ENCODE data around the gene CRTAC1. TPM values are rescaled to one million over a fixed set of nuclear protein-coding genes. Genes with fewer than 3 reads are reported as not detected.

CRTAC1 gene
- total and polyA plus RNA-seq, 2 experiments from 2014 or later = 0.47 to 1.2 TPM

GRCh38 chr10:97875391-97875790, 155.0 kb downstream of the CRTAC1 start:
- Histone ChIP-seq H3K4me3 (no peak overlapping the region), H3K9me2 (ENCODE audit: insufficient read depth) (peaks cover 12% of the 10 kb centered on the region), H3K27ac (ENCODE audit: low read depth) (no peak overlapping the region), H3F3A (replicated peaks; ENCODE audit: low read depth) (no peaks in the 10 kb centered on the region), H3K36me3 (ENCODE audit: insufficient read depth) (no peaks in the 10 kb centered on the region), H3K4me1 (ENCODE audit: insufficient read depth) (peaks cover 20% of the 10 kb centered on the region), H3K4me2 (no peak overlapping the region), H4K20me1 (replicated peaks; ENCODE audit: insufficient read depth) (no peaks in the 10 kb centered on the region), H3K27me3 (ENCODE audit: insufficient read depth) (no peaks in the 10 kb centered on the region), H2AFZ (no peak overlapping the region), H3K79me2 (replicated peaks; ENCODE audit: insufficient read depth) (no peaks in the 10 kb centered on the region)
- no peaks in the 10 kb centered on the region for H3K36me3 Mint-ChIP-seq (ENCODE audit: low read depth)
- H3K4me3 Mint-ChIP-seq = no peak overlapping the region
- TF ChIP-seq ZNF331 (CRISPR knock-in tag; IDR thresholded peaks at IDR 0.05; ENCODE audit: low read depth) (no peak), POLR2AphosphoS5 (IDR thresholded peaks at IDR 0.05; ENCODE audit: low read depth) (no peak), REST (IDR thresholded peaks at IDR 0.05; ENCODE audit: unreplicated experiment) (no peak), STAT1 (IDR thresholded peaks at IDR 0.05; ENCODE audit: unreplicated experiment) (no peak), CTCF (conservative IDR thresholded peaks at IDR 0.05; ENCODE audit: low read depth in 2 of 2) (no peak), EZH2phosphoT487 (IDR thresholded peaks at IDR 0.05; ENCODE audit: unreplicated experiment) (no peak), EZH2 (IDR thresholded peaks at IDR 0.05; ENCODE audit: low read depth, unreplicated experiment) (no peak), ETS1 (IDR thresholded peaks at IDR 0.05) (no peak), CREB1 (CRISPR knock-in tag; IDR thresholded peaks at IDR 0.05; ENCODE audit: low read depth) (no peak), ZNF462 (CRISPR knock-in tag; IDR thresholded peaks at IDR 0.05) (no peak), ZNF114 (CRISPR knock-in tag; IDR thresholded peaks at IDR 0.05) (no peak), NANOG (IDR thresholded peaks at IDR 0.05; ENCODE audit: borderline replicate concordance) (no peak), JUNB (IDR thresholded peaks at IDR 0.05; ENCODE audit: unreplicated experiment) (no peak)
- peaks cover 10% of the 10 kb centered on the region for H3K27me3 Mint-ChIP-seq (ENCODE audit: insufficient read depth, low read depth, poor library complexity)
- H3K27ac Mint-ChIP-seq = no peak overlapping the region
- ATAC-seq (no peak), DNase-seq (ENCODE audit: low spot score) (no peak)
- no peaks in the 10 kb centered on the region for H3K9me3 Mint-ChIP-seq
- peaks cover 26% of the 10 kb centered on the region for H3K4me1 Mint-ChIP-seq

Measured in GM23338 (cell line).